GM12878 (cell line): Measurements from ENCODE around the gene FAM9B. TPM values are rescaled to one million over a fixed set of nuclear protein-coding genes. Genes with fewer than 3 reads are reported as not detected.

Experiments
- ATAC-seq: fragments of 200-7000 bp; cut with Tn5 transposase; 3 replicates; pipeline ENCODE4 v1.9.1; 2020; ENCODE audit warnings: mild to moderate bottlenecking, moderate library complexity
- BruUV-seq: library from RNA; stranded (reverse); fragments of 400-500 nt; replicated peaks from 2 replicates; lab custom pipeline; 2021; lab: Mats Ljungman, UMichigan
- CTCF ChIA-PET: fragments of 300-600 bp; sonication (Branson Sonifier 250); formaldehyde crosslinking; extraction: SDS; loops from one replicate; lab custom pipeline; 2021; ENCODE audit warnings: inconsistent platforms; lab: Yijun Ruan, JAX
- POLR2A ChIA-PET: fragments of 350-600 bp; formaldehyde crosslinking; extraction: SDS; loops from one replicate; lab custom pipeline; 2021; ENCODE audit warnings: inconsistent platforms; lab: Charles Lee
- RAD21 ChIA-PET: fragments of 300-600 bp; sonication (Branson Sonifier 250); formaldehyde crosslinking; loops from one replicate; lab custom pipeline; 2023; ENCODE audit warnings: antibody characterized with exemption; ENCODE audit not compliant: unreplicated experiment; lab: Charles Lee
- SMC1A ChIA-PET: fragments of 300-600 bp; sonication (Branson Sonifier 250); formaldehyde crosslinking; loops from one replicate; lab custom pipeline; 2023; ENCODE audit not compliant: unreplicated experiment, uncharacterized antibody; lab: Charles Lee
- DNase-seq: peaks from one replicate; pipeline ENCODE4 v3.0.0-alpha.2; 2011; ENCODE audit warnings: low read depth, low spot score
- FAIRE-seq: peaks from 3 replicates; lab custom pipeline; 2011; peaks lifted over from hg19 to GRCh38; lab: Jason Lieb, UNC
- H2AFZ ChIP-seq: 2 replicates; pipeline ENCODE4 v1.6.0; 2011; ENCODE audit warnings: low read depth, low read length, control low read depth; ENCODE audit not compliant: control insufficient read depth
- H3K27ac ChIP-seq: 2 replicates; pipeline ENCODE4 v1.5.1; 2011; ENCODE audit warnings: control low read depth; ENCODE audit not compliant: control insufficient read depth, insufficient read depth
- H3K27me3 ChIP-seq, 2 experiments: replicated peaks in 1 of 2; 2 replicates each; pipeline versions ENCODE4 v1.6.0 to v1.6.1; 2011; ENCODE audit warnings: low read length in 1 of 2; ENCODE audit not compliant: control insufficient read depth in 2 of 2, insufficient read depth in 2 of 2
- H3K36me3 ChIP-seq, 2 experiments: 2 replicates each; pipeline ENCODE4 v1.5.1; 2011; ENCODE audit warnings: low read length in 1 of 2; ENCODE audit not compliant: control insufficient read depth in 2 of 2, insufficient read depth in 2 of 2
- H3K4me1 ChIP-seq: 2 replicates; pipeline ENCODE4 v1.6.1; 2011; ENCODE audit warnings: mild to moderate bottlenecking, low read length, moderate library complexity, mixed read lengths; ENCODE audit not compliant: control insufficient read depth, insufficient read depth
- H3K4me2 ChIP-seq: 2 replicates; pipeline ENCODE4 v1.6.0; 2011; ENCODE audit warnings: control low read depth; ENCODE audit not compliant: control insufficient read depth, insufficient read depth
- H3K4me3 ChIP-seq: fragments of 200-600 bp; sonication (generic); 2 replicates; pipeline ENCODE4 v1.5.1; 2016
- H3K79me2 ChIP-seq: 2 replicates; pipeline ENCODE4 v1.6.0; 2011; ENCODE audit warnings: low read length; ENCODE audit not compliant: control insufficient read depth, insufficient read depth
- H3K9ac ChIP-seq: 2 replicates; pipeline ENCODE4 v1.8.0; 2011; ENCODE audit warnings: low read length, control low read depth, mixed read lengths; ENCODE audit not compliant: control insufficient read depth, insufficient read depth
- H3K9me3 ChIP-seq: replicated peaks from 3 replicates; pipeline ENCODE4 v1.5.1; 2011; ENCODE audit warnings: mild to moderate bottlenecking, low read length; ENCODE audit not compliant: control insufficient read depth, insufficient read depth
- H4K20me1 ChIP-seq: 2 replicates; pipeline ENCODE4 v1.6.0; 2011; ENCODE audit not compliant: control insufficient read depth, insufficient read depth
- BHLHE40 ChIP-seq, 2 experiments: fragments of 450-650 bp in 1 of 2; IDR thresholded peaks; 2 replicates each; pipeline ENCODE4 v1.6.1; 2011 to 2017; ENCODE audit warnings: low read depth in 2 of 2, borderline replicate concordance in 1 of 2, improper control_type of control experiment in 1 of 2, low read length in 1 of 2, mild to moderate bottlenecking in 1 of 2
- EED ChIP-seq: sonication (generic); IDR thresholded peaks from 2 replicates; pipeline ENCODE4 v1.6.1; 2016; ENCODE audit warnings: antibody characterized with exemption, low read depth
- FOXM1 ChIP-seq: IDR thresholded peaks from 2 replicates; pipeline ENCODE4 v1.6.1; 2012; ENCODE audit warnings: low read depth, mild to moderate bottlenecking, inconsistent platforms, low read length, moderate library complexity
- GABPA ChIP-seq: IDR thresholded peaks from 2 replicates; pipeline ENCODE4 v1.6.1; 2014; ENCODE audit warnings: antibody characterized with exemption, low read depth, mild to moderate bottlenecking, inconsistent platforms
- PKNOX1 ChIP-seq: fragments of 450-650 bp; IDR thresholded peaks from 2 replicates; pipeline ENCODE4 v1.6.1; 2016; ENCODE audit warnings: mild to moderate bottlenecking
- RFX5 ChIP-seq: IDR thresholded peaks from 2 replicates; pipeline ENCODE4 v1.6.1; 2011; ENCODE audit warnings: low read depth, low read length, improper control_type of control experiment
- SIX5 ChIP-seq: IDR thresholded peaks from 2 replicates; pipeline ENCODE4 v1.6.1; 2011; ENCODE audit warnings: mild to moderate bottlenecking, low read depth, low read length, moderate library complexity; ENCODE audit not compliant: severe bottlenecking
- SMAD5 ChIP-seq: IDR thresholded peaks from 2 replicates; pipeline ENCODE4 v1.6.1; 2016; ENCODE audit warnings: antibody characterized with exemption, low read depth
- SREBF1 ChIP-seq: IDR thresholded peaks from 2 replicates; pipeline ENCODE4 v1.6.1; 2012; ENCODE audit warnings: mild to moderate bottlenecking, low read length
- SRF ChIP-seq, 2 experiments: IDR thresholded peaks; 2 replicates each; pipeline ENCODE4 v1.6.1; 2011; ENCODE audit warnings: low read depth in 2 of 2, low read length in 2 of 2, mild to moderate bottlenecking in 1 of 2, moderate library complexity in 1 of 2
- TAF1 ChIP-seq: IDR thresholded peaks from 2 replicates; pipeline ENCODE4 v1.6.1; 2011; ENCODE audit warnings: mild to moderate bottlenecking, low read depth, low read length, borderline replicate concordance
- TCF12 ChIP-seq: IDR thresholded peaks from 2 replicates; pipeline ENCODE4 v1.6.1; 2011; ENCODE audit warnings: low read depth, mild to moderate bottlenecking, low read length
- TCF7 ChIP-seq: IDR thresholded peaks from 2 replicates; pipeline ENCODE4 v1.6.1; 2014; ENCODE audit warnings: antibody characterized with exemption, borderline replicate concordance
- ZNF207 ChIP-seq: fragments of 450-650 bp; IDR thresholded peaks from 2 replicates; pipeline ENCODE4 v1.6.1; 2014; ENCODE audit warnings: antibody characterized with exemption, mild to moderate bottlenecking, borderline replicate concordance
- ZNF384 ChIP-seq: IDR thresholded peaks from 2 replicates; pipeline ENCODE4 v1.6.1; 2012; ENCODE audit warnings: low read depth, mild to moderate bottlenecking, low read length, improper control_type of control experiment, borderline replicate concordance
- WGBS: methylation state at CpG from one replicate; pipeline ENCODE4 v1.1.6; 2016; ENCODE audit warnings: low lambda C conversion rate; ENCODE audit not compliant: insufficient replicate concordance, insufficient coverage; ENCODE audit errors: missing lambda C conversion rate; 5-methylcytosine and 5-hydroxymethylcytosine counted together
- in situ Hi-C: fragments of 300-500 bp; cut with MboI; formaldehyde crosslinking; loops from 9 replicates; pipeline ENCODE4 v1.14.3; 2018; ENCODE audit warnings: mixed read lengths
- intact Hi-C: fragments of 100-400 bp; cut with micrococcal nuclease; formaldehyde crosslinking; loops from one replicate; pipeline ENCODE4 v1.14.2; 2022; ENCODE audit not compliant: unreplicated experiment
- polyA plus RNA-seq, 11 experiments: library from polyadenylated mRNA; depleted of rRNA in 4 of 11; unstranded in 6 of 11; stranded (reverse) in 5 of 11; fragments of >200 nt; fragmentation: Nextera tagmentation in 4 of 11; fragmentation: Illumina TruSeq in 1 of 11; extraction: Ambion mirVana in 4 of 11; extraction: Trizol in 1 of 11; gene quantifications; 1 replicate in 1 of 11; 2 replicates in 10 of 11; pipeline versions ENCODE4 v1.2.1 to v1.2.3, GENCODE V29; 2011 to 2016; ENCODE audit warnings: inconsistent platforms in 2 of 11, missing spikeins in 2 of 11, low read depth in 1 of 11
- total RNA-seq, 4 experiments: library from RNA; depleted of rRNA in 3 of 4; stranded (reverse); fragments of >200 nt in 3 of 4; fragmentation: Illumina TruSeq in 1 of 4; extraction: Trizol in 1 of 4; gene quantifications; 2 replicates each; pipeline versions ENCODE4 v1.2.1 to v1.2.3, GENCODE V29; 2013 to 2021
- TF ChIP-seq, protein P1 (sequence below): IDR thresholded peaks from 2 replicates; pipeline ENCODE4 v1.6.1; 2012; ENCODE audit warnings: low read depth, low read length, improper control_type of control experiment
- TF ChIP-seq, protein P2 (sequence below): IDR thresholded peaks from 2 replicates; pipeline ENCODE4 v1.6.1; 2011; ENCODE audit warnings: borderline replicate concordance, low read depth, mild to moderate bottlenecking, moderate library complexity, mixed read lengths, low read length; ENCODE audit not compliant: insufficient read depth; ENCODE audit errors: extremely low read length

The FAM9B gene
- total and polyA plus RNA-seq, 10 of the 15 experiments (the other 5 are each of a cell fraction or from before 2014, with no cell fraction given): not detected

GRCh38 chrX:9074326-9074725 lies 40.4 kb upstream of the FAM9B start:
- RAD21 ChIA-PET: no interaction called here
- no peak for FAIRE-seq

GRCh38 chrX:9072281-9072680 lies 38.4 kb upstream of the FAM9B start:
- DNase-seq (no peak), FAIRE-seq (no peak), ATAC-seq (no peak)
- no peak overlapping the region for H3K4me2 ChIP-seq
- BruUV-seq: no TSS peak
- ChIA-PET CTCF (no interaction called here), SMC1A (no interaction called here), RAD21 (no interaction called here), POLR2A (no interaction called here)
- no peaks in the 10 kb centered on the region for H3K36me3 ChIP-seq
- H3K27ac ChIP-seq: no peak overlapping the region
- H3K4me1 ChIP-seq: no peaks in the 10 kb centered on the region
- no peaks in the 10 kb centered on the region for H3K9me3 ChIP-seq
- H3K79me2 ChIP-seq: no peaks in the 10 kb centered on the region
- H3K4me3 ChIP-seq: no peak overlapping the region
- H3K9ac ChIP-seq: no peak overlapping the region
- intact Hi-C loops: no loop called here
- in situ Hi-C loops: no loop called here
- H4K20me1 ChIP-seq: no peaks in the 10 kb centered on the region
- H2AFZ ChIP-seq: no peak overlapping the region
- 32% methylated on average over 5 of the region's 5 CpGs for WGBS
- no peaks in the 10 kb centered on the region for H3K27me3 ChIP-seq
- TF ChIP-seq EED (no peak), RFX5 (no peak), SIX5 (no peak), ZNF207 (no peak), SREBF1 (no peak), TCF7 (no peak), ZNF384 (no peak), PKNOX1 (no peak), TAF1 (no peak), SMAD5 (no peak), GABPA (no peak), SRF (IDR thresholded peaks at IDR 0.05; ENCODE audit: low read depth in 2 of 2, low read length in 2 of 2) (no peak)
- TF ChIP-seq, protein P1, sequence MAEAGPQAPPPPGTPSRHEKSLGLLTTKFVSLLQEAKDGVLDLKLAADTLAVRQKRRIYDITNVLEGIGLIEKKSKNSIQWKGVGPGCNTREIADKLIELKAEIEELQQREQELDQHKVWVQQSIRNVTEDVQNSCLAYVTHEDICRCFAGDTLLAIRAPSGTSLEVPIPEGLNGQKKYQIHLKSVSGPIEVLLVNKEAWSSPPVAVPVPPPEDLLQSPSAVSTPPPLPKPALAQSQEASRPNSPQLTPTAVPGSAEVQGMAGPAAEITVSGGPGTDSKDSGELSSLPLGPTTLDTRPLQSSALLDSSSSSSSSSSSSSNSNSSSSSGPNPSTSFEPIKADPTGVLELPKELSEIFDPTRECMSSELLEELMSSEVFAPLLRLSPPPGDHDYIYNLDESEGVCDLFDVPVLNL: no peak

More at GRCh38 chrX:9074326-9074725, 40.4 kb upstream of the FAM9B start:
- no peak overlapping the region for H3K4me2 ChIP-seq
- H3K4me3 ChIP-seq: no peak overlapping the region
- under 1% methylated on average over 5 of the region's 5 CpGs for WGBS
- H3K27me3 ChIP-seq: no peaks in the 10 kb centered on the region
- no peak overlapping the region for H3K9ac ChIP-seq
- no peaks in the 10 kb centered on the region for H3K4me1 ChIP-seq
- DNase-seq (no peak), ATAC-seq (no peak)
- H4K20me1 ChIP-seq: no peaks in the 10 kb centered on the region
- POLR2A ChIA-PET: no interaction called here
- BruUV-seq: no TSS peak
- no peaks in the 10 kb centered on the region for H3K36me3 ChIP-seq
- SMC1A ChIA-PET: no interaction called here
- no peaks in the 10 kb centered on the region for H3K79me2 ChIP-seq
- CTCF ChIA-PET: no interaction called here
- no peak overlapping the region for H3K27ac ChIP-seq
- intact Hi-C loops: no loop called here
- no peak overlapping the region for H2AFZ ChIP-seq
- in situ Hi-C loops: no loop called here
- H3K9me3 ChIP-seq: no peaks in the 10 kb centered on the region
- TF ChIP-seq TCF12 (no peak), BHLHE40 (IDR thresholded peaks at IDR 0.05; ENCODE audit: borderline replicate concordance in 1 of 2, low read depth in 2 of 2, low read length in 1 of 2) (no peak), FOXM1 (no peak)
- TF ChIP-seq, protein P2, sequence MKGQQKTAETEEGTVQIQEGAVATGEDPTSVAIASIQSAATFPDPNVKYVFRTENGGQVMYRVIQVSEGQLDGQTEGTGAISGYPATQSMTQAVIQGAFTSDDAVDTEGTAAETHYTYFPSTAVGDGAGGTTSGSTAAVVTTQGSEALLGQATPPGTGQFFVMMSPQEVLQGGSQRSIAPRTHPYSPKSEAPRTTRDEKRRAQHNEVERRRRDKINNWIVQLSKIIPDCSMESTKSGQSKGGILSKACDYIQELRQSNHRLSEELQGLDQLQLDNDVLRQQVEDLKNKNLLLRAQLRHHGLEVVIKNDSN: no peak
